ENCODE results near the gene TSPOAP1. TPM values are rescaled to one million over a fixed set of nuclear protein-coding genes. Genes with fewer than 3 reads are reported as not detected.
A peak's percentile ranks its signal among the peaks of the same experiment; 100 is the strongest.

The TSPOAP1 gene
- total RNA-seq, 2 donors from 2014 or later, result 8.2 to 10.0 TPM

- intact Hi-C loops (cut with DNase I), result no loop called here
Measured at GRCh38 chr17:58332778-58333735, 4.5 kb upstream of the TSPOAP1 start.

DNA sequence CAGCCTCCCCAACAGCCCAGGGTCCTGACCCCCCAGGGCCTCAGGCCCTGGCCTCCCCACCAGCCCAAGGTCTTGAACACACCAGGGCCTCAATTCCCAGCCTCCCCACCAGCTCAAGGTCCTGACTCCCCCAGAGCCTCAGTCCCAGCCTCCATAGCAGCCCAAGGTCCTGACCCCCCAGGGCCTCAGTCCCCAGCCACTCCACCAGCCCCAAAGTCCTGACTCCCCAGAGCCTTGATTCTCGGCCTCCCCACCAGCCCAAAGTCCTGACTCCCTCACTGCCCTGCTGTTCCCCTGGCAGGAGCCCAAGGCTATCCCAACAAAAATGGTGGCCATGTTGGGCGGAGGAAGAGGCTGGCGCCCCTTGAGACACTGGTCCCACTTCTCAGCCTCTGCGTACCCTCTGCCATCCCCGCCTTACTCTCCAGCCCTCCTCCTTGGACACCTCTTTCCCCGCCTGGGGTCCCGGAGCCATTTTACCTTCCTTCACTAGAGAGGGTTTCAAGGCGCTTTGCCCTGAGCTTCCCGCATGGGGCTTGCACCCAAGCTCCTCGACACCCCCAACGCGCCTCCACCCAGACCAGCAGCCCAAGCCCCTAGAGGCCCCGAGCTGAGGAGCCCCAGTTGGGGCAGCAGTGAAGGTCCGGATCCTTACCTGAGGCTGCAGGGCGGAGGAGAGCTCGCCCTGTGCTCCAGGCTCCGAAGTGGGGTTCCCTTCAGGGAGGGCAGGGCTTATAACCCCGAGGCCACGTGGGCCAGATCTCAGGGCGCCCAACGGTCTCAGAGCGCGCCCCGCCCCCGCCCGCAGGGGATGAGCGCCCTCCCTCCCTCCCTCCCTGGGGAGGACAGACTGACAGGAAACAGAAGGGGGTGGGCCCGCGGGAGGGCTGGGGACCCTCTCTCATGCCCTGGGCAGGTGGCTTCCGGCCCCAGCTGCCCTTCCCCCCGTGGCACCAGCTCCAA lies 3.5 kb upstream of the TSPOAP1 start:
- intact Hi-C loops (cut with DNase I), result no loop called here
- DNase-seq (ENCODE audit: low spot score), result peak; percentile 95

More at GRCh38 chr17:58332778-58333735, 4.5 kb upstream of the TSPOAP1 start:
- peak; percentile 71 for DNase-seq (ENCODE audit: low spot score)

- intact Hi-C loops (cut with DNase I), result no loop called here
- peak; percentile 84 for DNase-seq (ENCODE audit: low spot score)
Measured at GRCh38 chr17:58330997-58331814, 2.6 kb upstream of the TSPOAP1 start.

- peak; percentile 66 for DNase-seq (ENCODE audit: low spot score)
- intact Hi-C loops (cut with DNase I), result no loop called here
Measured at GRCh38 chr17:58330538-58330996, 2.0 kb upstream of the TSPOAP1 start.

DNA sequence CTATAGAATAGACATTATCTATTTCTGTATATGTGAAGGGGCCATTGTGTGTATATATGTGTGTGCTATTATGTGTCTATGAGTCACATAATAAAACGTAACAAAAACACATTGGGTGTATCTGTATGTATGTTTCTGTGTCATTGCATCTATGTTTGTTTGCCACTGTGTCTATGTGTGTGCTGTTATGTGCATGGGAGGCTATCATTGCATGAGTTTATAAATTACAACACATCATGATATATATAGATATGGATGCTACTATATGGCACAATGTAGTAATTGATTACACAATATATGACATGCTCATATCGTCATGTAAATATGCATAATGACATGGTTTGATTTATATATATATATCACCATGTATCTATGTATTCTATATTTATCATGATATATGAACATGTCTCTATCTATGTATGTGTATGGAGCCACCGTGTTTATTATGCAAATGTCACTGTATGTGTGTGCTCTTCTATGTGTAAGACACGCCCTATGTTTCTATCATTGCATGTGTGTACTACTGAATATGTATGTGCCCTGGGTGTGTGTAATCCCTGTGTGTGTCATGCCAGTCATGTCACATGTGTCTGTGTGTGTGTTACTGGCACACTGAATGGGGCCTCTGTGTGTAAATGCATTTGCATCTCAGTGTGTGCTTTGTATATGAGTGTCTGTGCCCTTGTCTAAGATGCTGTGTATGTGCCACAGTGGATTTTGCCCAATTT lies 1.4 kb upstream of the TSPOAP1 start:
- intact Hi-C loops (cut with DNase I), result no loop called here
- DNase-seq (ENCODE audit: low spot score), result peak; percentile 9

DNA sequence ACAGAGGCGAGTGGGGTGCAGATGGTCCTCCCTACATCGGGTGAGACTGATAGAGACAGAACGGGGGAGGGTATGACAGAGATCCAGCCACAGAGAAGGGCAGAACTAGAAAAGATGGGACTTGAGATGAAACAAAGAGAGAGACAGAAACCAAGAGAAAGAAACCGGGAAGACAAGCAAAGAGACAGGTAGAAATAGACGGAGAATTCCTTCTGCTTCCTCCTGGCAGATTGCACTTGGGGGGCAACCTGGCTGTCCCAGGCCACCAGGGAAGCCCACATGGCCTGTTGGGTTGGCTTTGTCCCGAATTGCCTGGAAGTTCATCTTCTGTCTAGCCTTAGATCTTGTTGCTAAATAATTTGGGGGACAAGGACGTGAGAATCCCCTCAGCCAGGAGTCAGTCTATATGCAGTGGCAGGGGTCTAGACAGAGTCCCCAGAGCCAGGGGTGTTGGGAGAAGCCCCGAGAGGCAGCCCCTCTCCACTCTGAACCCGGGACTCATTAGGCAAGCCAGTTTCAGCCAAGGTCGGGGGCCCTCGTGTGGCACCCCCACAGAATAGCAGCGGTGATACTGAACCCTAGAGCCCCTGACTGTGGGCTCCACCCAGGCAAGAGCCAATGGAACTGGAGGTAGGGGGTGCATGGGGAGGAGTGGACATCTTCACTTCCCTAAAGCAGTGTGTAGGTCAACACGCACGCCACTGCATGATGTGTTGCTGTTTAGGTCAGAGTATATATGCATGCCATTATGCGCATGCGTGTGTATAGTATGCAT lies 627 bp upstream of the TSPOAP1 start:
- intact Hi-C loops (cut with DNase I), result no loop called here
- peak; percentile 88 for DNase-seq (ENCODE audit: low spot score)

GRCh38 chr17:58327363-58328194 lies 1.0 kb downstream of the TSPOAP1 start:
- intact Hi-C loops (cut with DNase I), result no loop called here
- DNase-seq (ENCODE audit: low spot score), result peak; percentile 78

- intact Hi-C loops (cut with DNase I), result no loop called here
- peak; percentile 58 for DNase-seq (ENCODE audit: low spot score)
Measured at GRCh38 chr17:58326609-58327362, 1.8 kb downstream of the TSPOAP1 start.

- intact Hi-C loops (cut with DNase I), result no loop called here
- peak; percentile 72 for DNase-seq (ENCODE audit: low spot score)
Measured at GRCh38 chr17:58325976-58326468, 2.6 kb downstream of the TSPOAP1 start.

DNA sequence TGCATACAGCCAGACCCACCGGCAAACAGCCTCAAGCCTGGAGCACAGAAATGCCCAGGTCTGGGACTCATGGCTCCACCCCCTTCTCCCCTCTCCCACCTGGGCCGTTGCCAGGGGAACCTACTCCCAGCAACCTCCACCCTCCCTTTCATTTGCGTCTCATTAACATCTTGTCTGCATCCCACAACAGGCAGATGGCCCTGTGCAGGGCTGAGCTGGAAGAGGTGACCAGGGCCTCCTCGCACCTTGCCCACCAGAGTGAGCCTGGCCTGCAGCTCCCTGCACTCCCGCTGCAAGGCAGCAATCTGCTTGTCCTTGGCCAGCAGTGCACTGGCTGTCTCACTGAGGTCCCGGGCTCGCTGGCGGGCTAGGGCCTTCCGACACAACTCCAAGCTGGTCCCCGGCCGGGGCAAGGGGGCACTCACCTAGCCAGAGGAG lies 3.3 kb downstream of the TSPOAP1 start:
- intact Hi-C loops (cut with DNase I), result no loop called here
- peak; percentile 83 for DNase-seq (ENCODE audit: low spot score)

- intact Hi-C loops (cut with DNase I), result no loop called here
- DNase-seq (ENCODE audit: low spot score), result peak; percentile 82
Measured at GRCh38 chr17:58324409-58325288, 3.9 kb downstream of the TSPOAP1 start.

GRCh38 chr17:58324056-58324408 lies 4.6 kb downstream of the TSPOAP1 start:
- intact Hi-C loops (cut with DNase I), result no loop called here
- no peak for DNase-seq (ENCODE audit: low spot score)

DNA sequence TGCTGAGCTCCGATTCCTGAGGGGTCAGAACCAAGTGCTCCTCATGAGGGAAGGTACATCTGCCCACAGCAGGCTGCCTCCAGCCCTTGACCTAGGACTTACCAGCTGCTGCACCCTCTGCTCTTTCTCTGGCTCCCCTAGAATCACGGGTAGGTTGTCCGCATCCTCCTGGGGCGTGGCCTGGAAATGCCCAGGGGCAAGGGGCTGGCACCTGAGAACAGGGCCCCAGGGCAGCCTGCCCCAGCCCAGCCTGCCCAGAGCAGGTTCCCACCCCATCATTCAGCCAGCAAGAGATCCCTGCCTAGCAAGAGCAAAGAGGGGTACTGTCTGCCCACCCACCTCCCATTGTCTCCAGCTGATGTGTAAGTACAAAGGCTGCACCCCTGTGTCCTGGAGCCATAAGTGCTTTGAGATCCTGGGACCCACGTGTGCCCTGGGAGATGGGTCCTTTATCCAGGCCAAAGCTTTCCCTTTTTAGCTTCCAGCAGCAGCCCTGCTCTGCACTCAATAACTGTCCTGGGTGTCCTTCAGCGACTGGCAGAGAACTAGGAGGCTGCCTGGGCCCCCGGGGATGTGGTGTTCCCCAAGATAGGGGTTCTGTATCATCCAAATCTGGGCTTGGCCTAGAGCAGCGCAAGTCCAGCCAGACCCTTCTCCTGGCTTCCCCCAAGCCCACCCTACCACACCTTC lies 5.1 kb downstream of the TSPOAP1 start:
- intact Hi-C loops (cut with DNase I), result no loop called here
- peak; percentile 62 for DNase-seq (ENCODE audit: low spot score)

- intact Hi-C loops (cut with DNase I), result no loop called here
- peak; percentile 53 for DNase-seq (ENCODE audit: low spot score)
Measured at GRCh38 chr17:58322581-58323185, 5.9 kb downstream of the TSPOAP1 start.

All from posterior vena cava (tissue), 2 donors.